Measurements from ENCODE around the gene EARS2.

EARS2 gene

DNA sequence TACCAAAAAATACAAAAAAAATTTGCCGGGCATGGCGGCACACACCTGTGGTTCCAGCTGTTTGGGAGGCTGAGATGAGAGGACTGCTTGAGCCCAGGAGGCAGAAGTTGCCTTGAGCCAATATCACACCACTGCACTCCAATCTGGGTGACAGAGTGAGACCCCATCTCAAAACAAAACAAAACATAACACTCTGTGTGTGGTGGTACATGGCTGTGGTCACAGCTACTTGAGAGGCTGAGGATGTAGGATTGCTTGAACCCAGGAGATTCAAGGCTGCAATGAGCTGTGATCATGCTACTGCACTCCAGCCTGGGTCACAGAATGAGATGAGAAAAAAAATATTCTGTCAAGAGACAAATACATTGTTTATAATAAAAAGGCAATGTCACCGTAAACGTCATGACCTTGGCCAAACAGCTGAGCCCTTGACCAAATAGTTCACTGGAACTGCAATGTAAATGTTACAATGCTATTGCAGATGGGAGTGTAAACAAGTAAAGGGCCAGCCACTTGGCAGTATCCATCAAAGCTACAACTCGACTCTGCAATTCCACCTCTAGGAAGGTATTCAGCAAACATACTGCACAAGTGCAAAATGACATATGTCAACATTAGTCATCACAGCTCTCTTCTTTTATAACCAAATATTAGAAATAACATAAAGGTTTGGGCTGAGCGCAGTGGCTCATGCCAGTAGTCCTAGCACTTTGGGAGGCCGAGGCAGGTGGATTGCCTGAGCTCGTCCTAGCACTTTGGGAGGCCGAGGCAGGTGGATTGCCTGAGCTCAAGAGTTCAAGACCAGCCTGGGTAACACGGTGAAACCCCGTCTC lies 16.9 kb downstream of the EARS2 start:
- TF ChIP-seq, protein P1, sequence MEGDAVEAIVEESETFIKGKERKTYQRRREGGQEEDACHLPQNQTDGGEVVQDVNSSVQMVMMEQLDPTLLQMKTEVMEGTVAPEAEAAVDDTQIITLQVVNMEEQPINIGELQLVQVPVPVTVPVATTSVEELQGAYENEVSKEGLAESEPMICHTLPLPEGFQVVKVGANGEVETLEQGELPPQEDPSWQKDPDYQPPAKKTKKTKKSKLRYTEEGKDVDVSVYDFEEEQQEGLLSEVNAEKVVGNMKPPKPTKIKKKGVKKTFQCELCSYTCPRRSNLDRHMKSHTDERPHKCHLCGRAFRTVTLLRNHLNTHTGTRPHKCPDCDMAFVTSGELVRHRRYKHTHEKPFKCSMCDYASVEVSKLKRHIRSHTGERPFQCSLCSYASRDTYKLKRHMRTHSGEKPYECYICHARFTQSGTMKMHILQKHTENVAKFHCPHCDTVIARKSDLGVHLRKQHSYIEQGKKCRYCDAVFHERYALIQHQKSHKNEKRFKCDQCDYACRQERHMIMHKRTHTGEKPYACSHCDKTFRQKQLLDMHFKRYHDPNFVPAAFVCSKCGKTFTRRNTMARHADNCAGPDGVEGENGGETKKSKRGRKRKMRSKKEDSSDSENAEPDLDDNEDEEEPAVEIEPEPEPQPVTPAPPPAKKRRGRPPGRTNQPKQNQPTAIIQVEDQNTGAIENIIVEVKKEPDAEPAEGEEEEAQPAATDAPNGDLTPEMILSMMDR (IDR thresholded peaks at IDR 0.05; ENCODE audit: extremely low read depth, insufficient read depth, missing control alignments) = no peak
- DNase-seq (ENCODE audit: low spot score) = no peak
- in situ Hi-C loops (cut with MboI; ENCODE audit: low pct_unique_long_range_greater_than_20kb, low sequenced_read_pairs, unreplicated experiment) = no loop called here

DNA sequence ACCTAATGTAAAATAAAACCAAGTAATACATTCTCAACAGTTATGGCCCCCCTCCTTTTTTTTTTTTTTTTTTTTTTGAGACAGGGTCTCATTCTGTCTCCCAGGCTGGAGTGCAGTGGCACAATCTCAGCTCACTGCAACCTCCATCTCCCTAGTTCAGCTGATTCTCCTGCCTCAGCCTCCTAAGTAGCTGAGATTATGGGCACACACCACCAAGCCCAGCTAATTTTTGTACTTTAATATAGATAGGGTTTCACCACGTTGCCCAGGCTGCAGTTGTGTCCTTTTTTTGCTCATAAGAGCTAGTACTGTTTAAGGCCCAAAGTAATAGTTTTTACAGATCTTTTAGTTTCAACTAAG lies 18.3 kb downstream of the EARS2 start:
- no peak for DNase-seq (ENCODE audit: low spot score)
- in situ Hi-C loops (cut with MboI; ENCODE audit: low pct_unique_long_range_greater_than_20kb, low sequenced_read_pairs, unreplicated experiment) = no loop called here
- TF ChIP-seq, protein P1 (IDR thresholded peaks at IDR 0.05; ENCODE audit: extremely low read depth, insufficient read depth, missing control alignments) = no peak

DNA sequence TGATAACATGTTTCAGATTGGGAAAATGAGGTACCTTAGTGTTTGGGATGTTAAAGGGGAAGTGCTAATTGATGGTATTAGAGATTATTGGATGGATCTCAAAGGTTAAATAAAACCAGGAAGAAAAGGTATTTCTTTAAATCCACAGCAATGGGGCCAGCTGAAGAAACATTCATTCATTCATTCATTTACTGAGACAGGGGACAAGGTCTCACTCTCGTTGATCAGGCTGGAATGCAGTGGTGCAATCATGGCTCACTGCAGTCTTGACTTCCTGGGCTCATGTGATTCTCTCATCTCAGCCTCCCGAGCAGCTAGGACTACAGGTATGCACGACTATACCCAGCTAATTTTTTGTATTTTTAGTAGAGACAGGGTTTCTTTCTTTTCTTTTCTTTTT lies 19.8 kb downstream of the EARS2 start:
- DNase-seq (ENCODE audit: low spot score) = no peak
- in situ Hi-C loops (cut with MboI; ENCODE audit: low pct_unique_long_range_greater_than_20kb, low sequenced_read_pairs, unreplicated experiment) = no loop called here
- TF ChIP-seq, protein P1 (IDR thresholded peaks at IDR 0.05; ENCODE audit: extremely low read depth, insufficient read depth, missing control alignments) = no peak

DNA sequence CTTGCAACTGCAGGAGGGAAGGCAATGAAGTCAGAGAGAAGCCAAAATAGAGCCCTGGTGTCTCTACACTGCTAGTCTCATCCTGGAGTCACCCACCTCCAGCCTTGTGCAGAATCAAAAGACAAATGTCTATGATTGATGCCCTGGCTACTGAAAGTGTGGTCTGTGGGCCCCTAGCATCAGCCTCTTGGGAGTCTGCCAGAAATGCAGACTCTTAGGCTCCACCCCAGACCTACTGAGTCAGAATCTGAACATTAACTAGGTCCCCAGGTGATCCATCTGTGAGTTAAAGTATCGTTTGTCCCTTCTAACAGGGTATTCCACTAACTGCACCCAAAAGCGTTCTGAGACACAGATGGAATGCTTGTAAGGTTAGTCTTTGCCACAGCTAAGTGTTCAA lies 21.2 kb downstream of the EARS2 start:
- no peak for DNase-seq (ENCODE audit: low spot score)
- in situ Hi-C loops (cut with MboI; ENCODE audit: low pct_unique_long_range_greater_than_20kb, low sequenced_read_pairs, unreplicated experiment) = no loop called here
- TF ChIP-seq, protein P1 (IDR thresholded peaks at IDR 0.05; ENCODE audit: extremely low read depth, insufficient read depth, missing control alignments) = no peak

DNA sequence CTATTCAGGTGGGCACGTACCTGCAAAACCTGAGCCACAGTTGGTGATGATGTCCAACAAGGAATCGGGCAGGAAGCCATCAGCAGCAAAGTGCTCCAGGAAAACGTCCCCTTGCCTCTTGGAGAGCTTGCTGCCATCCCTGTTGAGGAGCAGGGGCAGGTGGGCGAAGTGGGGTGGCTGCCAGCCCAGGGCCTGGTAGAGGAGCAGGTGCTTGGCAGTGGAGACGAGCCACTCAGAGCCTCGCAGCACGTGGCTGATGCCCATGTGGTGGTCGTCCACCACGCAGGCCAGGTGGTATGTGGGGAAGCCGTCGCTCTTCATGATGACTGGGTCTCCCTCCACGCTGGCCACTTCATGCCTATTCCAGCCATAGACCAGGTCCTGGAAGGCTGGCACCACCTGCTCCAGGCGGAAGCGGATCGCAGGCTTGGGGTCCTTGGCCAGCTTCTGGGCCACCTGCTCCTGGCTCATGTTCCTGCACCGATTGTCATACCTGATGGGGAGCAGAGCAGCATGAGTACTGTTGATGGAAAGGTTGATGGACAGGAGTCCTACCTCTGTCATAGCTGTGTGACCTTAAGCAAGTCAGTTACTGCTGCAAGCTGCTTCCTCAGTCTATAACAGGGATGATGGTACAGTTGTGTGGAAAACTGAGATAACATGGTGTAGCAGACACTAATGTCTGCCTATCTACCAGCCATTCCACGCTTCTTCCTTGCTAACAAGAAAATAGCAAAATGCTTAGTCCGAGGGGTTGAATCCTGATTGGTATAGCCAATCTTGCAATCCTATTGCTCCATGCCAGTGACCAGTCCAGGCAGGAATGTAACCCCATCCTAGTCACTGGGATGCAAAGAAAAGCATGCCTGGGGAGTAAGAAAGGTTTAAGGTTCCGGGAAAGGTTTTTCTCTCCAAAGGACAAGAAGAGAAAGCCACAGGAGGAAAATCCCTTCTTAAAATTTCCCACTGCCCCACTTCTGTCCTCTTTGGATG lies 22.0 kb downstream of the EARS2 start:
- no peak for DNase-seq (ENCODE audit: low spot score)
- TF ChIP-seq, protein P1 (IDR thresholded peaks at IDR 0.05; ENCODE audit: extremely low read depth, insufficient read depth, missing control alignments) = no peak
- in situ Hi-C loops (cut with MboI; ENCODE audit: low pct_unique_long_range_greater_than_20kb, low sequenced_read_pairs, unreplicated experiment) = no loop called here

DNA sequence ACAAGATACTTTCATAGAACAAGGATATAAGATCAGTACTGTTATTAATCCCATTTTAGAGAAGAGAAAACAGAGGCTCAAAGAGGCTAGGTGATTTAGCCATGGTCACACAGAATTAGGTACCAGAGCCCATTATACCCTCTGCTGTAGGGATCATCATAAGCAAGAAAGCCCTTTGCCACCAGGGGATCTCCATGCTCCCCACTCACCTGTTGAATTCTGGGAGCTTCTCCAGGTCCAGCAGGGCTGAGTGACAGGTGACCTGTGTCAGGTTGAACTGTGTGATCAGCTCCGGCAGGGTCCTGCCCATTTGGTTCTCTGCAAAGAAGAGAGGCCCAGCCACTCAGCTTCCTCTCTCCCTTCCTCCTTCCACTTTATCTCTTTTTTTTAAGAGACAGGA lies 24.7 kb downstream of the EARS2 start:
- in situ Hi-C loops (cut with MboI; ENCODE audit: low pct_unique_long_range_greater_than_20kb, low sequenced_read_pairs, unreplicated experiment) = no loop called here
- TF ChIP-seq, protein P1 (IDR thresholded peaks at IDR 0.05; ENCODE audit: extremely low read depth, insufficient read depth, missing control alignments) = no peak
- DNase-seq (ENCODE audit: low spot score) = no peak

Data from GM13977 (cell line).